ENCODE data around the gene ANTXRL. TPM values are rescaled to one million over a fixed set of nuclear protein-coding genes. Genes with fewer than 3 reads are reported as not detected.
"Not testable (repeated sequence)": the region's sequence is repeated elsewhere in the genome, so short reads cannot be mapped to it uniquely, and the experiment has no call there.

ANTXRL gene
- polyA plus RNA-seq, 4 donors = not detected

GRCh38 chr10:46326066-46326465 is 39.3 kb downstream of the ANTXRL start:
- DNase-seq (ENCODE audit: low read depth in 4 of 4, low spot score in 2 of 4) = no peak

DNA sequence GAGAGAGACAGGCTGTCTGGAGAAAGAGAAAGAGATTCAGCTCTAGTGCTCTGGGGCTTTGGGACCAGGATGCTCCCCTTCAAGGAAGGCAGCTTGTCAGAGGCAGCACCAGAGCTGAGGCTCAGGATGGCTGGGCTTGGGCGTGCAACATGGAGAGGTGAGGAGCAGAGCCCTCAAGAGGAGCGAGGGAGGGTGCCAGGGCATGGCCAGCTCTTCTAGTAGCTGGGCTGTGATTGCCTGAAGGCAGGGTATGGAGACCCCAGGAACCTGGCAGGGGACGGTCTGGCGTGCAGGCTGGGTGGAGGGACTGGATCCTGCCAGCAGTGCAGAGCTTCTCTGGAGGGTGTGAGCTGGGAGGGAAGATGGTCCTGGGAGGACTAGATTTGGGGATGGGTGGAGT is 40.2 kb downstream of the ANTXRL start:
- no peak for DNase-seq (ENCODE audit: low read depth in 4 of 4, low spot score in 2 of 4)

- no peak for DNase-seq (ENCODE audit: low read depth in 4 of 4, low spot score in 2 of 4)
Measured at GRCh38 chr10:46327685-46328084, 40.9 kb downstream of the ANTXRL start.

- DNase-seq (ENCODE audit: low read depth in 4 of 4, low spot score in 2 of 4) = no peak
Measured at GRCh38 chr10:46328853-46329689, 42.3 kb downstream of the ANTXRL start.

DNA sequence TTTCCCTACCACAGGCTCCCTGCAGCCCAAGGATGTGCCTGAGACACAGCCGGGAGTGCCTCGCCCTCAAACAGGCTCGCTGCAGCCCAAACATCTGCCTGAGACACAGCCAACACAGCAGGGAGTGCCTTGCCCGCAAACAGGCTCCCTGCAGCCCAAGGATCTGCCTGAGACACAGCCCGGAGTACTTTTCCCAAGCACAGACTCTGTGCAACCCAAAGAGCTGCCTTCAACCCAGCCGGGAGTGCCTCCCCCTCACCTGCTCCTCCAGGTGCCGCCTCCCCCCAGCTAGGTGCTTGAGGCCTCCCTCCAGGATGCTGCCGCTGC is 42.9 kb downstream of the ANTXRL start:
- no peak for DNase-seq (ENCODE audit: low read depth in 4 of 4, low spot score in 2 of 4)

- DNase-seq (ENCODE audit: low read depth in 4 of 4, low spot score in 2 of 4) = no peak
Measured at GRCh38 chr10:46330894-46331293, 44.1 kb downstream of the ANTXRL start.

DNA sequence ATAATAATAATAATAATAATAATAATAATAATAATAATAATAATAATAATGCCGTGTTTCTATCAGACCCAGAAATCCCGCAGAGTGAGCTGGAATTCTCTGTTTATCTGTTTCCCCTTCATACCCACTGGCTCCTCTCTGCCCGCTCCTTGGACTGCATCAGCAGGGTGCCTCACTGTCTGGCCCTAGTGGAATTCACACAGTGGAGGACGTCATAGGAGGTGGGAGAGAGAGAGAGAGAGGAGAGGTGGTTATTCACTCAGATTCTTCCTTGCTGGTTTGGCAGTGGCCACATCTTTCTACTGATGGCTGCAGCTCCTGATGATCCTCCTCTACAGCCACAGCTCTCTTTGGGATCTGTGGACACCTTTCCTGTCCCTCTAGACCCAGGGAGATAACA is 78.7 kb downstream of the ANTXRL start:
- DNase-seq (ENCODE audit: low read depth in 4 of 4, low spot score in 2 of 4) = not testable (repeated sequence)

- not testable (repeated sequence) for DNase-seq (ENCODE audit: low read depth in 4 of 4, low spot score in 2 of 4)
Measured at GRCh38 chr10:46367209-46367608, 80.4 kb downstream of the ANTXRL start.

GRCh38 chr10:46367666-46368240 is 81.0 kb downstream of the ANTXRL start:
- not testable (repeated sequence) for DNase-seq (ENCODE audit: low read depth in 4 of 4, low spot score in 2 of 4)

GRCh38 chr10:46368956-46369355 is 82.2 kb downstream of the ANTXRL start:
- DNase-seq (ENCODE audit: low read depth in 4 of 4, low spot score in 2 of 4) = not testable (repeated sequence)

GRCh38 chr10:46374410-46374809 is 87.6 kb downstream of the ANTXRL start:
- not testable (repeated sequence) for DNase-seq (ENCODE audit: low read depth in 4 of 4, low spot score in 2 of 4)

DNA sequence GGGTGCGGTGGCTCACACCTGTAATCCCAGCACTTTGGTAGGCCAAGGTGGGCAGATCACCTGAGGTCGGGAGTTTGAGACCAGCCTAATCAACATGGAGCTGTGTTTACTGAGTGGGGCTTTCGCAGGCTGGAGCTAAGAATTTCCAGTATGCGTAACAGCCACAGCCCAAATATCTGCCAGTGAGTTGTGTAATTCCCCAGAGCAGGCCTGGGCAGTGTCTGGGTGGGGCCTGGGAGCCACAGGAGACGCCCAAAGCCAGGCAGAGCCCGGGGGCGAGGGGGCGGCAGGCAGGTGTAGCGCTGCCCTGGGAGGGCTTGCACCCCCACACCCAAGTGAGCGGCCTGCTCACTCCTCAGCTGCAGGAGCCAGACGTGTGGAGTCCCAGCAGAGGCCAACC is 88.6 kb downstream of the ANTXRL start, which contains the start of gene ANXA8L1:
TSS of gene ANXA8L1 (plus strand) at position 371 of the 400 bp plus-strand sequence. CDS start 76 bp downstream, outside the sequence.
- not testable (repeated sequence) for DNase-seq (ENCODE audit: low read depth in 4 of 4, low spot score in 2 of 4)

DNA sequence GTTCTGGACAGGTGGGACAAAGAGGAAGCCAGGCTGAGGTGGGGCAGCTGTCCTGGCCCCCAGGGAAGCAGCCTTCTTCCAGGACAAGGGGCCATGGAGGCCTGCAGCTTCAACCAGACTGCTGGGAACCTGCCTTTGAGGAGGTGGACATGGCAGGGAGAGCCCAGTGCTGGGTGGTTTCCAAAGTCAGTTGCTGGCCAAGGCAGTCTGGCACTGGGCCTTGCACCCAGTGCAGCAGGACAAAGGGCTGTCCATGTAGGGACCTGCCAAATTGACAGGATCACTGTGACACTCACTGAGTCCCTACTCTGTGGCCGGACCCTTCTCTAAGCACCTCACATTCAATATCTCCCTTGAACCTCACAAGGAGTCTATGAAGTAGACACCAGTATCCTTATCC is 90.2 kb downstream of the ANTXRL start:
- DNase-seq (ENCODE audit: low read depth in 4 of 4, low spot score in 2 of 4) = not testable (repeated sequence)

DNA sequence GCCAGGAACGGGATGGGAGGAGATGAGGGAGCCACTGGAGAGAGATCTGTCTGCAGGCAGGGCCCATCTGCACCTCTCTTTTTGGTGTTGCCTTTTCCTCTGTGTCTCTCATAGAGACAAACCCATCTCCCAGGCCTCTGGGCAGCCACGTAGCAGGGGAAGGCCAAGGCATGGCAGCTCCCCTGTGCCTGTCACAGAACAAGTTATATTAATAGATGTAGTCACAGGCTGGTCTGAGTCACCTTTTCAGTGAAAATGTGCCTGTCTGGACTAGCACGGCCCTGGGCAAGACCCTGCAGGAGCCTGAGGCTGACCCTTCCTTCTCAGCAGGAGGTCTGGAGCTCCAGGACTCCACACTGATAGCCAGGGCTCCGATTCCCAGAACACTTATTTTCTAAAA is 90.9 kb downstream of the ANTXRL start:
- not testable (repeated sequence) for DNase-seq (ENCODE audit: low read depth in 4 of 4, low spot score in 2 of 4)

DNA sequence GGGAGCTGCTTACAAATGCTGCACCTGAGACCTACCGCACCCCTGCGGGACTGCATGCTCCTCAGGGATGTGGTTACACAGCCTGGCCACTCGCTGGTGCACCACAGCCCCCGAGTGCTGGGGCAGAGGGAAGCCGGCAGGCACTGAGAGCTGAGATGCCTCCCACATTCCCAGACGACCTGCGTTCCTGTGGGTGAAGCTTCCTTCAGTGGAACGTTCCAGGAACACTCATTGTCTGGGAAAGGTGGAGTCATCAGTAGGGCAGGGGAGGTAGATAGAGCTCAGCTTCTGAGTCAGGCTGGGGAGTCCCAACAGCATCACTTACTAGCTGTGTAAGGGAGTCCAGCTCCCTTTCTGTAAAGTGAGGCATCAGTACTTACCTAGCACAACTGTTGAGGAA is 91.3 kb downstream of the ANTXRL start:
- DNase-seq (ENCODE audit: low read depth in 4 of 4, low spot score in 2 of 4) = not testable (repeated sequence)

DNA sequence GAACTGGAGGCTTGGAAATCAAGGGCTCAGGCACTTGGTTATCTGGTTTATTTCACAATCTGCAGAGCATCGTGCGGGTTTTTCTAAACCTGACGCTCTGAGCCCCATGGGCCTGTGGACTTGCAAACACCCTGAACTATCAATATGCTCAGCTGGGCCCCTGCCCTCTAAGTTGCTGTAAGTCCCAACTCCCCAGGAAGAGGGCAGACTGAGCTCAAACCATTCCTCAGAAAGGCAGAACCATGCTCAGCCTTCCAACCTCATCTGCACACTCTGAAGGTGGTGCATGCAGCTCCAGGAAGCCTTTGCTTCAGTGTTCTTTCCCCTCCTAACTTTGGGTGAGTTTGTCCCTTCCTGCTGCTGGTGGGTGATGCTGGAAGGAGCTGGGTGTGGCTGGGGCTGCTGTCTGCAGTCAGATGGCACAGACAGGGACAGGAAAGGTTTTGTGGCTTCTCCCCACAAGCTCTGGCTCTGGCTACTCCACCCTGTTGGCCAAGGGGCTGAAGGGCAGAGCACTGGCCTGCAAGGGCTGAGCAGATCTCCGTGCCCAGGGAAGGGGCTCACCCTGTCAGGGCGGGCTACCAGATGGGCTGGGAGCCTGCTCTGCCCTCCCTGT is 92.5 kb downstream of the ANTXRL start:
- DNase-seq (ENCODE audit: low read depth in 4 of 4, low spot score in 2 of 4) = not testable (repeated sequence)

Other genes with a start within 250 kb of the ANTXRL start
- gene MSMB, start 240.7 kb upstream of the ANTXRL start, polyA plus RNA-seq (ENCODE audit: insufficient read length in 4 of 4) = not detected
- under 1 TPM in 2 of 4 donors, not detected in 2; 0.28 to 0.43 TPM for gene ANXA8L1, start 88.8 kb downstream of the ANTXRL start, polyA plus RNA-seq (ENCODE audit: insufficient read length in 4 of 4)
- not detected for gene NPY4R, start 179.0 kb downstream of the ANTXRL start, polyA plus RNA-seq (ENCODE audit: insufficient read length in 4 of 4)